Measurements from ENCODE around the gene OR8K3.

Gene OR8K3

GRCh38 chr11:56340289-56340688 lies 25.3 kb downstream of the OR8K3 start:
- Histone ChIP-seq H3K79me2 (ENCODE audit: low read length) (no peaks in the 10 kb centered on the region), H3K27ac (ENCODE audit: low read length) (no peak overlapping the region), H3K4me2 (ENCODE audit: low read length) (no peak overlapping the region), H3K27me3 (ENCODE audit: low read depth, low read length) (no peaks in the 10 kb centered on the region), H3K36me3 (replicated peaks; ENCODE audit: low read depth, low read length) (no peaks in the 10 kb centered on the region), H3K9me3 (ENCODE audit: insufficient read depth, low read length) (no peaks in the 10 kb centered on the region), H3K4me1 (ENCODE audit: low read length) (no peaks in the 10 kb centered on the region), H4K20me1 (ENCODE audit: insufficient read depth, low read length) (no peaks in the 10 kb centered on the region), H3K9ac (ENCODE audit: low read length) (no peak overlapping the region), H3K4me3 (ENCODE audit: low read length) (no peak overlapping the region), H2AFZ (ENCODE audit: low read depth, low read length) (no peak overlapping the region)
- TF ChIP-seq CTCF (IDR thresholded peaks at IDR 0.05; ENCODE audit: low read depth, low read length) (no peak), EZH2phosphoT487 (IDR thresholded peaks at IDR 0.05; ENCODE audit: low read depth) (no peak)

- H3K9ac ChIP-seq (ENCODE audit: low read length): no peak within 1 kb of the TSS
- H4K20me1 ChIP-seq (ENCODE audit: insufficient read depth, low read length): no peaks in the 10 kb centered on the region
- no peaks in the 10 kb centered on the region for H3K9me3 ChIP-seq (ENCODE audit: insufficient read depth, low read length)
- TF ChIP-seq EZH2phosphoT487 (IDR thresholded peaks at IDR 0.05; ENCODE audit: low read depth) (no peak), CTCF (IDR thresholded peaks at IDR 0.05; ENCODE audit: low read depth, low read length) (no peak)
- H3K79me2 ChIP-seq (ENCODE audit: low read length): no peaks in the 10 kb centered on the region
- H2AFZ ChIP-seq (ENCODE audit: low read depth, low read length): no peak within 1 kb of the TSS
- H3K4me2 ChIP-seq (ENCODE audit: low read length): no peak within 1 kb of the TSS
- no peak within 1 kb of the TSS for H3K4me3 ChIP-seq (ENCODE audit: low read length)
- H3K27me3 ChIP-seq (ENCODE audit: low read depth, low read length): no peaks in the 10 kb centered on the region
- no peaks in the 10 kb centered on the region for H3K4me1 ChIP-seq (ENCODE audit: low read length)
- no peaks in the 10 kb centered on the region for H3K36me3 ChIP-seq (replicated peaks; ENCODE audit: low read depth, low read length)
- no peak within 1 kb of the TSS for H3K27ac ChIP-seq (ENCODE audit: low read length)
Observed at GRCh38 chr11:56345739-56346138, 30.8 kb downstream of the OR8K3 start, which contains the start of gene OR8K1. Gene OR8K1, plus strand, starts transcription at chr11:56346039. Its CDS starts 0 bp downstream, at chr11:56346039.

- H3K9me3 ChIP-seq (ENCODE audit: insufficient read depth, low read length): no peaks in the 10 kb centered on the region
- H3K79me2 ChIP-seq (ENCODE audit: low read length): no peaks in the 10 kb centered on the region
- H3K4me2 ChIP-seq (ENCODE audit: low read length): no peak within 1 kb of the TSS
- no peaks in the 10 kb centered on the region for H3K27me3 ChIP-seq (ENCODE audit: low read depth, low read length)
- no peaks in the 10 kb centered on the region for H4K20me1 ChIP-seq (ENCODE audit: insufficient read depth, low read length)
- no peak within 1 kb of the TSS for H3K9ac ChIP-seq (ENCODE audit: low read length)
- H3K27ac ChIP-seq (ENCODE audit: low read length): no peak within 1 kb of the TSS
- H2AFZ ChIP-seq (ENCODE audit: low read depth, low read length): no peak within 1 kb of the TSS
- no peak for TF ChIP-seq EZH2phosphoT487 (IDR thresholded peaks at IDR 0.05; ENCODE audit: low read depth)
- H3K4me3 ChIP-seq (ENCODE audit: low read length): no peak within 1 kb of the TSS
- no peaks in the 10 kb centered on the region for H3K36me3 ChIP-seq (replicated peaks; ENCODE audit: low read depth, low read length)
- no peaks in the 10 kb centered on the region for H3K4me1 ChIP-seq (ENCODE audit: low read length)
Observed at GRCh38 chr11:56353991-56354390, 39.0 kb downstream of the OR8K3 start, which contains the start of gene OR8J1. Gene OR8J1, plus strand, starts transcription at chr11:56354291. Its CDS starts 5,956 bp downstream, at chr11:56360247.

All from OCI-LY3 (cell line).